Activated CD8-positive, alpha-beta memory T cell treated with anti-CD3 and anti-CD28 coated beads for 4 hours (primary cell): ENCODE measurements around the gene IFITM2.

Experiments used
- DNase-seq, 2 donors: peaks; one replicate each; pipeline ENCODE4 v3.0.0-alpha.2; 2020; ENCODE audit warnings: low read depth in 2 of 2

IFITM2 gene

GRCh38 chr11:293271-293851, 14.3 kb upstream of the IFITM2 start:
- DNase-seq: no peak

- DNase-seq: no peak
Measured at GRCh38 chr11:293852-294661, 13.6 kb upstream of the IFITM2 start.

GRCh38 chr11:294780-295179, 12.8 kb upstream of the IFITM2 start:
- no peak for DNase-seq

GRCh38 chr11:295351-296170, 12.1 kb upstream of the IFITM2 start:
- no peak for DNase-seq

- DNase-seq: no peak
Measured at GRCh38 chr11:296171-297050, 11.2 kb upstream of the IFITM2 start.

- DNase-seq: no peak
Measured at GRCh38 chr11:297051-297585, 10.5 kb upstream of the IFITM2 start.

GRCh38 chr11:297586-298405, 9.8 kb upstream of the IFITM2 start:
- DNase-seq: no peak

GRCh38 chr11:298406-299065, 9.1 kb upstream of the IFITM2 start:
- no peak for DNase-seq

- DNase-seq: no peak
Measured at GRCh38 chr11:299081-299891, 8.3 kb upstream of the IFITM2 start, which contains the start of gene IFITM5. TSS of gene IFITM5 (minus strand) at chr11:299526. CDS start at chr11:299490, 36 bp downstream.

- no peak for DNase-seq
Measured at GRCh38 chr11:299951-300735, 7.5 kb upstream of the IFITM2 start.

- no peak for DNase-seq
Measured at GRCh38 chr11:303363-303762, 4.3 kb upstream of the IFITM2 start.

GRCh38 chr11:304061-304506, 3.5 kb upstream of the IFITM2 start:
- DNase-seq: no peak

- no peak for DNase-seq
Measured at GRCh38 chr11:304915-305843, 2.4 kb upstream of the IFITM2 start.

- no peak for DNase-seq
Measured at GRCh38 chr11:305844-306211, 1.8 kb upstream of the IFITM2 start.

GRCh38 chr11:306645-307371, 808 bp upstream of the IFITM2 start:
- no peak for DNase-seq
